ENCODE data around the gene DDX28. TPM values are rescaled to one million over a fixed set of nuclear protein-coding genes. Genes with fewer than 3 reads are reported as not detected.

Gene DDX28, protein sequence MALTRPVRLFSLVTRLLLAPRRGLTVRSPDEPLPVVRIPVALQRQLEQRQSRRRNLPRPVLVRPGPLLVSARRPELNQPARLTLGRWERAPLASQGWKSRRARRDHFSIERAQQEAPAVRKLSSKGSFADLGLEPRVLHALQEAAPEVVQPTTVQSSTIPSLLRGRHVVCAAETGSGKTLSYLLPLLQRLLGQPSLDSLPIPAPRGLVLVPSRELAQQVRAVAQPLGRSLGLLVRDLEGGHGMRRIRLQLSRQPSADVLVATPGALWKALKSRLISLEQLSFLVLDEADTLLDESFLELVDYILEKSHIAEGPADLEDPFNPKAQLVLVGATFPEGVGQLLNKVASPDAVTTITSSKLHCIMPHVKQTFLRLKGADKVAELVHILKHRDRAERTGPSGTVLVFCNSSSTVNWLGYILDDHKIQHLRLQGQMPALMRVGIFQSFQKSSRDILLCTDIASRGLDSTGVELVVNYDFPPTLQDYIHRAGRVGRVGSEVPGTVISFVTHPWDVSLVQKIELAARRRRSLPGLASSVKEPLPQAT
- total RNA-seq: 1 to 10 TPM; 2.1 to 5.1 (median 4.0) TPM
- polyA plus RNA-seq: 1 to 10 TPM; 3.6 to 7.4 TPM

GRCh38 chr16:68022728-68023537, at the start of gene DDX28, which contains the start of gene DUS2:
DDX28 (minus strand) TSS chr16:68023232; CDS start chr16:68023202, 30 bp downstream.
DUS2 (plus strand) TSS chr16:68023284; CDS start chr16:68038024, 14,740 bp downstream.
- DNase-seq (peak; percentile 84 to 98 (median 92)), ATAC-seq (peak; percentile 99 to 100 (median 100)), FAIRE-seq (no peak)
- peaks cover 10 to 19% (median 13%) of the 10 kb centered on the region in 3 donors for H3K4me1 ChIP-seq
- intact Hi-C loops (cut with DNase I): no loop called here
- no peaks in the 10 kb centered on the region for H3K9me3 ChIP-seq
- no peak for TF ChIP-seq CTCF (IDR thresholded peaks at IDR 0.05)
- WGBS, 2 donors: 0 to 1% methylated on average over 83 to 84 of the region's 84 CpGs
- peak within 1 kb of the TSS; percentile 43 to 75 (median 70) for H3K27ac ChIP-seq
- no peaks in the 10 kb centered on the region for H3K36me3 ChIP-seq
- H3K4me3 ChIP-seq: peak within 1 kb of the TSS; percentile 88 to 100 (median 96)
- H3K27me3 ChIP-seq: no peaks in the 10 kb centered on the region

GRCh38 chr16:68072038-68072695, 49.1 kb upstream of the DDX28 start:
- TF ChIP-seq CTCF (IDR thresholded peaks at IDR 0.05): no peak
- H3K27me3 ChIP-seq: no peaks in the 10 kb centered on the region
- DNase-seq (peak in 1 of 6 donors; percentile 46), FAIRE-seq (no peak), ATAC-seq (peak in 1 of 4 donors; percentile 39)
- intact Hi-C loops (cut with DNase I): no loop called here
- no peak overlapping the region for H3K4me3 ChIP-seq
- no peak overlapping the region for H3K27ac ChIP-seq
- no peaks in the 10 kb centered on the region for H3K9me3 ChIP-seq
- 84 to 96% methylated on average over 9 of the region's 9 CpGs for whole genome bisulfite sequencing, 2 donors
- H3K36me3 ChIP-seq: peaks cover 0 to 6% (median 0%) of the 10 kb centered on the region in 3 donors
- peaks cover 0 to 6% (median 0%) of the 10 kb centered on the region in 3 donors for H3K4me1 ChIP-seq

DNA sequence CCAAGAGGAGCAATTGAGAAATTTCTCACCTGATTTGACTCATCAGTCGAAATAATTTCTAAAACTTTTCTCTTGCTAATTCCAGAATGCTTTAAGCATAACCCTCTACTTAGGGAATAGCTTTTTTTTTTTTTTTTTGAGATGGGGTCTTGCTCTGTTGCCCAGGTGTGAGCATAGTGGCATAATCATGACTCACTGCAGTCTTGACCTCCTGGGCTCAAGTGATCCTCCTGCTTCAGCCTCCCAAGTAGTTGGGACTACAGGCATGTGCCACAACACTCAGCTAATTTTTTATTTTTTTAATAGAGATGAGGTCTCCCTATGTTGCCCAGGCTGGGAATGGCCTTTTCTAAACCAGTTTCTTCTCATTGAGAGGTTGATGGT, 48.5 kb upstream of the DDX28 start:
- DNase-seq (no peak), FAIRE-seq (no peak), ATAC-seq (no peak)
- Histone ChIP-seq H3K27ac (no peak overlapping the region), H3K9me3 (no peaks in the 10 kb centered on the region), H3K27me3 (no peaks in the 10 kb centered on the region), H3K36me3 (peaks cover 0 to 6% (median 0%) of the 10 kb centered on the region in 3 donors), H3K4me3 (no peak overlapping the region), H3K4me1 (peaks cover 0 to 6% (median 0%) of the 10 kb centered on the region in 3 donors)
- intact Hi-C loops (cut with DNase I): no loop called here
- no peak for TF ChIP-seq CTCF (IDR thresholded peaks at IDR 0.05)
- 88 to 91% methylated on average over 1 of the region's 1 CpG for WGBS, 2 donors

GRCh38 chr16:68070806-68071517, 47.9 kb upstream of the DDX28 start:
- H3K27me3 ChIP-seq: no peaks in the 10 kb centered on the region
- intact Hi-C loops (cut with DNase I): no loop called here
- TF ChIP-seq CTCF (IDR thresholded peaks at IDR 0.05): no peak
- FAIRE-seq (no peak), DNase-seq (peak in 1 of 6 donors; percentile 31), ATAC-seq (no peak)
- peaks cover 0 to 6% (median 0%) of the 10 kb centered on the region in 3 donors for H3K4me1 ChIP-seq
- H3K27ac ChIP-seq: no peak overlapping the region
- no peaks in the 10 kb centered on the region for H3K9me3 ChIP-seq
- WGBS, 2 donors: 87 to 91% methylated on average over 14 of the region's 14 CpGs
- peaks cover 0 to 6% (median 0%) of the 10 kb centered on the region in 3 donors for H3K36me3 ChIP-seq
- no peak overlapping the region for H3K4me3 ChIP-seq

Measured in pancreas (tissue), 10 donors.